ENCODE data around the gene PQBP1. TPM values are rescaled to one million over a fixed set of nuclear protein-coding genes. Genes with fewer than 3 reads are reported as not detected.

The PQBP1 gene
- total and polyA plus RNA-seq, 2 experiments from 2014 or later: 33.8 to 82.9 TPM

DNA sequence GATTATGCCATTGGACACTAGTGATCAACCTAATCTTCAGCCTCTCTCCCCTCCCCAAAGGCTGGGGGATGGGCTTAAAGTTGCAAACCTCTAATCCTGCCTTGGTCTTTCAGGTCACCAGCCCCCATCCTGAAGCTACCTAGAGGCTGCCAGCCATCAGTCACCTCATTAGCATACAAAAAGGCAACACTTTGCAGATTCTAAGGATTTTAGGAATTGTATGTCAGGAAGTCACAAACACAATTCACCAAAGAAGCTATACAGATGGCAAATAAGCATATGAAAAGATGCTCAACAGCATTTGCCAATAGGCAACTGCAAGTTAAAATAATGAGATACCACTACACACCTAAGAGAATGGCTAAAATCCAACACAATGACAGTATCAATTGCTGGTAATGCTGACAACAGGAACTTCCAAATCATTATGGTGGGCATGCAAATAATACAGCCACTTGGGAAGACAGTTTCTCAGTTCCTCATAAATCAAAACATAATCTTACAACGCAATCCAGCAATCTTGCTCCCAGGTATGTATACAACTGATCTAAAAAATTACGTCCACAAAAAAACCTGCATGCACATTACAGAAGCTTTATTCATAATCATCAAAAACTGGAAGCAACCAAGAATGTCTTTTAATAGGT lies 30.1 kb downstream of the PQBP1 start:
- Histone ChIP-seq H3K9me3 (ENCODE audit: low read depth) (no peaks in the 10 kb centered on the region), H3K4me2 (no peak overlapping the region)

DNA sequence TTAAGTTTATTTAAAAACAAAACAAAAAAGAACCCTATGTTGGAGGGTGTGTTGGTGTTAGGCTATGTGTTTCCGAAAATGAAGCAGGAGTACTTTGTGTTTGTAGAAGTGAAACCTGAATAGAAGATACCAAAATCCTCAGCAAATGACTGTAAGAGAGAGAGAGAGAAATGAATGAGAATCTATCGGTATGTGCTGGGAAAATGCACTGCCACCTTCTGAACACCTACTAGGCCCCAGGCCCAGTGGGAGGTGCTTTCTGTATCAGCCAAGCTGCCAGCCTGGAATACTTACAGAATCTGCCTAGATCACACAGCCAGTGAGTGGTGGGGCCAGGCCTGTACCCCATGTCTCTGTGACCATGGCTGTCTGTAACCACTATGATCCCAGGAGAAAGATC lies 36.0 kb downstream of the PQBP1 start:
- Histone ChIP-seq H3K36me3 (replicated peaks; ENCODE audit: insufficient read depth, low read depth) (no peaks in the 10 kb centered on the region), H3K4me2 (no peak overlapping the region), H4K20me1 (ENCODE audit: insufficient read depth, poor library complexity, severe bottlenecking) (peaks cover 3% of the 10 kb centered on the region), H3K9me3 (ENCODE audit: low read depth) (no peaks in the 10 kb centered on the region), H3K4me3 (no peak overlapping the region), H3K4me1 (ENCODE audit: insufficient read depth) (no peaks in the 10 kb centered on the region), H3K27me3 (no peaks in the 10 kb centered on the region), H3K9me2 (replicated peaks; ENCODE audit: insufficient read depth) (no peaks in the 10 kb centered on the region), H3K79me2 (peaks cover 8% of the 10 kb centered on the region), H3K27ac (no peak overlapping the region), H2AFZ (no peak overlapping the region)
- TF ChIP-seq EZH2 (IDR thresholded peaks at IDR 0.05; ENCODE audit: borderline replicate concordance) (no peak), EZH2phosphoT487 (IDR thresholded peaks at IDR 0.05; ENCODE audit: low read depth, severe bottlenecking, unreplicated experiment) (no peak)
- TF ChIP-seq, protein P1, sequence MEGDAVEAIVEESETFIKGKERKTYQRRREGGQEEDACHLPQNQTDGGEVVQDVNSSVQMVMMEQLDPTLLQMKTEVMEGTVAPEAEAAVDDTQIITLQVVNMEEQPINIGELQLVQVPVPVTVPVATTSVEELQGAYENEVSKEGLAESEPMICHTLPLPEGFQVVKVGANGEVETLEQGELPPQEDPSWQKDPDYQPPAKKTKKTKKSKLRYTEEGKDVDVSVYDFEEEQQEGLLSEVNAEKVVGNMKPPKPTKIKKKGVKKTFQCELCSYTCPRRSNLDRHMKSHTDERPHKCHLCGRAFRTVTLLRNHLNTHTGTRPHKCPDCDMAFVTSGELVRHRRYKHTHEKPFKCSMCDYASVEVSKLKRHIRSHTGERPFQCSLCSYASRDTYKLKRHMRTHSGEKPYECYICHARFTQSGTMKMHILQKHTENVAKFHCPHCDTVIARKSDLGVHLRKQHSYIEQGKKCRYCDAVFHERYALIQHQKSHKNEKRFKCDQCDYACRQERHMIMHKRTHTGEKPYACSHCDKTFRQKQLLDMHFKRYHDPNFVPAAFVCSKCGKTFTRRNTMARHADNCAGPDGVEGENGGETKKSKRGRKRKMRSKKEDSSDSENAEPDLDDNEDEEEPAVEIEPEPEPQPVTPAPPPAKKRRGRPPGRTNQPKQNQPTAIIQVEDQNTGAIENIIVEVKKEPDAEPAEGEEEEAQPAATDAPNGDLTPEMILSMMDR (IDR thresholded peaks at IDR 0.05; ENCODE audit: poor library complexity): no peak
- WGBS (ENCODE audit: low lambda C conversion rate, missing lambda C conversion rate): 87% methylated on average over 2 of the region's 2 CpGs
- no peak for DNase-seq (ENCODE audit: low spot score)

More for the DNA sequence above, 30.1 kb downstream of the PQBP1 start:
- Histone ChIP-seq H3K27ac (no peak overlapping the region), H3K4me3 (no peak overlapping the region), H3K4me1 (ENCODE audit: insufficient read depth) (no peaks in the 10 kb centered on the region), H3K79me2 (no peaks in the 10 kb centered on the region), H2AFZ (no peak overlapping the region), H4K20me1 (ENCODE audit: insufficient read depth, poor library complexity, severe bottlenecking) (no peaks in the 10 kb centered on the region), H3K9me2 (replicated peaks; ENCODE audit: insufficient read depth) (no peaks in the 10 kb centered on the region), H3K36me3 (replicated peaks; ENCODE audit: insufficient read depth, low read depth) (no peaks in the 10 kb centered on the region), H3K27me3 (no peaks in the 10 kb centered on the region)
- whole genome bisulfite sequencing (ENCODE audit: low lambda C conversion rate, missing lambda C conversion rate): 66% methylated on average over 2 of the region's 2 CpGs
- TF ChIP-seq EZH2phosphoT487 (IDR thresholded peaks at IDR 0.05; ENCODE audit: low read depth, severe bottlenecking, unreplicated experiment) (no peak), EZH2 (IDR thresholded peaks at IDR 0.05; ENCODE audit: borderline replicate concordance) (no peak)
- TF ChIP-seq, protein P1 (IDR thresholded peaks at IDR 0.05; ENCODE audit: poor library complexity): no peak
- DNase-seq (ENCODE audit: low spot score): no peak

DNA sequence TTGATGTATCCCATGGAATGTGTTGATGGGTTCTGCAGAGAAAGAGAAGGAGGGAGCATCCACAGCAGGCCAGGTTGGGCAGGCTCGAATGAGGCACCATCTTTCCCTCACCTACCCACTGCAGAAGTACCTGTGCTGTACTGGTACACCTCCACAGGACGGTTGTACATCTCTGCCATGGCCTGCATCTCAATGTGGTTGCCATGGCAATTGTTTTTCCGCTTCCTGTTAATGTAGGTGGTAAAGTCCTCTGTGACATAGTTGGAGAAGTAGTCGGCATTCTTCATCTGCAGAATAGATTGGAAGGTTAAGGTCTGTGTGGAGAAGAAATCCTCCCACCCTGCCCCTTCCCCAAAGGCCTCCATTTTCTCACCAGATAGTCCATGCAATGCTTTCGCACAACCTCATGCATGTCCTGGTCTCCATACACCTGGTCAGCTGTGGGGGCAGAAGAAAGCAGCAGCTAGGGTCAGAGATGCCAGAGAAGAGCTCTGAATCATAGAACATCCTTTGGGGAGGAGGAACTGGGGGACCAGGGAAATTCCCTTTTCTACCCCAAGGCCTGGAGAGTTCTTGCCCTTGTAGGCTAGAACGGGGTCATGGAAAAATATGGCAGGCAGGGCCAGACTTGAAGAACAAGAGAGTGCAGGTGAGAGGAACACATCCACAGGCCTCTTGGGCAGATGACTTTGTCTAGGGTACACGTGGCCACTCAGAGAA lies 37.0 kb downstream of the PQBP1 start:
- no peak for DNase-seq (ENCODE audit: low spot score)
- Histone ChIP-seq H4K20me1 (ENCODE audit: insufficient read depth, poor library complexity, severe bottlenecking) (peaks cover 6% of the 10 kb centered on the region), H3K4me2 (no peak overlapping the region), H3K27ac (no peak overlapping the region), H3K4me3 (no peak overlapping the region), H3K9me2 (replicated peaks; ENCODE audit: insufficient read depth) (no peaks in the 10 kb centered on the region), H3K27me3 (no peaks in the 10 kb centered on the region), H3K4me1 (ENCODE audit: insufficient read depth) (no peaks in the 10 kb centered on the region), H2AFZ (no peak overlapping the region), H3K36me3 (replicated peaks; ENCODE audit: insufficient read depth, low read depth) (no peaks in the 10 kb centered on the region), H3K9me3 (ENCODE audit: low read depth) (no peaks in the 10 kb centered on the region), H3K79me2 (peaks cover 17% of the 10 kb centered on the region)
- TF ChIP-seq EZH2 (IDR thresholded peaks at IDR 0.05; ENCODE audit: borderline replicate concordance): no peak
- WGBS (ENCODE audit: low lambda C conversion rate, missing lambda C conversion rate): 74% methylated on average over 7 of the region's 7 CpGs

DNA sequence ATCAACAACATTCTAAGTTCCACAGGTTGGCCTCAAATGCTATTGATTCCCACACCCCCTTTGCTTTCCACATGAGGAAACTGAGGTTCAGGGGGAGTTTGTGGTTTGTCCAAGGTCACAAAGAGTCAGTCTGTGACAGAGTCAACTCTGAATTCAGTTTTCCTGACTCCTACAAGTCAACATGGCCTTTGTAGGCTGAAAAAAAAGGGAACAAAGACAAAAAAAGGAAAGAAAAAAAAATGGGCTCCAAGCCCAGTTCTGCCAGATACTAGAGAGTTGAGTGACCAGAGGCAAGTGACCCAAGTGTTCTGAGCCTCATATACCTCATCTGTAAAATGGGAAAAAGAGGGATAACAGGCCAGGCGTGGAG lies 37.6 kb downstream of the PQBP1 start:
- Histone ChIP-seq H3K9me2 (replicated peaks; ENCODE audit: insufficient read depth) (no peaks in the 10 kb centered on the region), H3K4me2 (no peak overlapping the region), H4K20me1 (ENCODE audit: insufficient read depth, poor library complexity, severe bottlenecking) (peaks cover 6% of the 10 kb centered on the region), H3K27ac (no peak overlapping the region), H3K79me2 (peaks cover 22% of the 10 kb centered on the region), H3K4me3 (no peak overlapping the region), H3K9me3 (ENCODE audit: low read depth) (no peaks in the 10 kb centered on the region), H3K27me3 (no peaks in the 10 kb centered on the region), H3K4me1 (ENCODE audit: insufficient read depth) (no peaks in the 10 kb centered on the region), H2AFZ (no peak overlapping the region), H3K36me3 (replicated peaks; ENCODE audit: insufficient read depth, low read depth) (no peaks in the 10 kb centered on the region)
- 100% methylated on average over 1 of the region's 1 CpG for WGBS (ENCODE audit: low lambda C conversion rate, missing lambda C conversion rate)
- TF ChIP-seq EZH2 (IDR thresholded peaks at IDR 0.05; ENCODE audit: borderline replicate concordance) (no peak), EZH2phosphoT487 (IDR thresholded peaks at IDR 0.05; ENCODE audit: low read depth, severe bottlenecking, unreplicated experiment) (no peak)
- TF ChIP-seq, protein P1 (IDR thresholded peaks at IDR 0.05; ENCODE audit: poor library complexity): no peak
- no peak for DNase-seq (ENCODE audit: low spot score)
